Coronary artery (tissue), 2 donors: ENCODE data around the gene JAZF1.
A peak's percentile ranks its signal among the peaks of the same experiment; 100 is the strongest.

Experiments
- DNase-seq: peaks from one replicate; pipeline ENCODE4 v3.0.0-alpha.2; 2017; ENCODE audit warnings: low spot score
- H3K27ac ChIP-seq, 2 donors: fragments of 200-600 bp; sonication (generic); one replicate each; pipeline ENCODE4 v1.5.1; 2016 to 2019
- H3K4me3 ChIP-seq: fragments of 200-600 bp; sonication (generic); 2 replicates; pipeline ENCODE4 v1.5.1; 2016; ENCODE audit warnings: mild to moderate bottlenecking, moderate library complexity
- TF ChIP-seq, protein P1 (sequence below): fragments of 200-600 bp; sonication (generic); IDR thresholded peaks from one replicate; pipeline ENCODE4 v1.5.1; 2019; ENCODE audit warnings: antibody characterized with exemption

The JAZF1 gene

DNA sequence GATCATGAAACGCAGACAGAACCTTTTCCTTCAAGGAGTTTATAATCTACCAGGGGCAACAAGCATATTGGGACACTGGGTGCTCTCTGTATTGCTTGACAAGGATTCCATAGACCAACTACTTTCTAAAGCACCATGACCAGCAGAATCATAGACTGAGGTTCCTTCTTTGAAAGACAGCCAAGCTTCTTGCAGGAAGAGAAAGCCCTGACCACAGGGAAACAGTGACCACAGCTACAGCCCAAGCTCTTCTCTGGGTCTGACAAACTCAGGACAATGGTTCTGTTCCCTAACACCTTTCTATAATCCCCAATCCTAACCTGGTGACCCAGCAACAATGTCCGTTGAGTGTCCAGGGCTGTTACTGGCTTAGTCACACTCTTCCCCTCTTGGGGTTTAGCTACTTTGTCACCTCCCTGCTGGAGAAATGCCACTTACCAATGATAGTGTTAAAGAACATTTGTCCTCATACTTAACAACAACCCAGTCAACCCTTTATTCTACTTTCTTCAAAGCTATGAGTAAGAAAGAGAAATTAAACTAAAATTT is 155.7 kb downstream of the JAZF1 start:
- H3K4me3 ChIP-seq: no peak overlapping the region
- no peak for DNase-seq
- H3K27ac ChIP-seq: no peak overlapping the region
- TF ChIP-seq, protein P1, sequence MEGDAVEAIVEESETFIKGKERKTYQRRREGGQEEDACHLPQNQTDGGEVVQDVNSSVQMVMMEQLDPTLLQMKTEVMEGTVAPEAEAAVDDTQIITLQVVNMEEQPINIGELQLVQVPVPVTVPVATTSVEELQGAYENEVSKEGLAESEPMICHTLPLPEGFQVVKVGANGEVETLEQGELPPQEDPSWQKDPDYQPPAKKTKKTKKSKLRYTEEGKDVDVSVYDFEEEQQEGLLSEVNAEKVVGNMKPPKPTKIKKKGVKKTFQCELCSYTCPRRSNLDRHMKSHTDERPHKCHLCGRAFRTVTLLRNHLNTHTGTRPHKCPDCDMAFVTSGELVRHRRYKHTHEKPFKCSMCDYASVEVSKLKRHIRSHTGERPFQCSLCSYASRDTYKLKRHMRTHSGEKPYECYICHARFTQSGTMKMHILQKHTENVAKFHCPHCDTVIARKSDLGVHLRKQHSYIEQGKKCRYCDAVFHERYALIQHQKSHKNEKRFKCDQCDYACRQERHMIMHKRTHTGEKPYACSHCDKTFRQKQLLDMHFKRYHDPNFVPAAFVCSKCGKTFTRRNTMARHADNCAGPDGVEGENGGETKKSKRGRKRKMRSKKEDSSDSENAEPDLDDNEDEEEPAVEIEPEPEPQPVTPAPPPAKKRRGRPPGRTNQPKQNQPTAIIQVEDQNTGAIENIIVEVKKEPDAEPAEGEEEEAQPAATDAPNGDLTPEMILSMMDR: no peak

DNA sequence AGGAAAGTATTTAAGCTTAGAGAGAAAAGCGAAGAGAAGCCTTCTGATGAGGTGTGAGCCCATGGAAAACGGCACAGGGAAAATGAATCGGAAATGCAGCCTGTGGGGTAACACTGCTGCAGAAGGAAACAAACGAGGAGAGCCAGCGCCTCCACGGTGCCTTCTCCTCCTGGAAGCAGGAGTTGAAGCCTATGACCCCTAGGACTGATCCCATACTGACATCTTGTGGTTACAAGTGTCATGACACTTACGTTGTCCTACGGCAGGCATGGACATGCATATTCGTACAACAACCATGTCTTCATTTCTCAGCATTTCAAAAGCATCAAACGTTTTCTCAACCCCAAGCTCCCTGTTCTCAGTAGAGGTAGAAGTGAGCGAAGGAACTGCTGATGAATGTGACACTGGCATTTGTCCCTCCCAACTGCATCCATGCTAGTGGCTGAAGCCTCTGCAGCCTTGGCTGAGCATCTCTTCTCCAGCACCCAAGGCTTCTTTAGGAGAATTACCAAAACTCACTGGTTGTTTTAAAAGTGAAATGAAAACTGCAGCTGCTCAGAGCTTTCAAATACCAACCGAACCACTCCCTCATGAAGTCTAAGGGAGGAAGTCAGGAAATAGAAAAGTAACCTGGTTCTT is 160.2 kb downstream of the JAZF1 start:
- H3K4me3 ChIP-seq: no peak overlapping the region

DNA sequence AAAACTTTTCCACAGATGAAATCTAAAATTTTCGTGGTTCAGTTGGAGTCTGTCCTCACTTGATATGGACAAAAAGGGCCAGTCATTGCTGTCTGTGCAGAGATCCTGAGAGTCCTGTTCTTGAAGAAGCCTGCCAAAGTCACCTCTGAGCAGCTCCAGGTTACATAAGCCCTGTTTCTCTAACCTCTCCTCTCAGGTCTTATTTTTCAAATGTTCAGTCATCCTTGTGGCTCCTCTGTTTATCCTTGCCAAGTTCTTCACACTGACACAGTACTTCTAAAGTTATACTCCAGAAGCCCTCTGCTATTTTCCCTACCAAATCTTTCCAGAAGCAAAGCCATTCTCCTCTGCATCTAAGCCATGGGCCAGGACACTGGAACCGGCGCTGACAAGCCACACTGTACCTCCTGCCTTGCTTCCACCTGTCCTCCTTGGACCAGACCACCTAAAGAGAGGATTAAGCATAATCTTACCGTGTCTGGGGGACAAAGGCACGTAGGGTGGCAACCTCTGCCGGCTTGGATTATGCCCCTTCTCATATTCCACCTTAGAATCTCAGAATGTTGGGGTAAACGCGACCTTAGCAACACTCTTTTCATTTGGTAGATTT is 161.6 kb downstream of the JAZF1 start:
- DNase-seq: no peak
- Histone ChIP-seq H3K4me3 (no peak overlapping the region), H3K27ac (no peak overlapping the region)
- TF ChIP-seq, protein P1: no peak

More for the DNA sequence above, 160.2 kb downstream of the JAZF1 start:
- no peak for DNase-seq
- H3K27ac ChIP-seq: no peak overlapping the region
- TF ChIP-seq, protein P1: peak; percentile 80

DNA sequence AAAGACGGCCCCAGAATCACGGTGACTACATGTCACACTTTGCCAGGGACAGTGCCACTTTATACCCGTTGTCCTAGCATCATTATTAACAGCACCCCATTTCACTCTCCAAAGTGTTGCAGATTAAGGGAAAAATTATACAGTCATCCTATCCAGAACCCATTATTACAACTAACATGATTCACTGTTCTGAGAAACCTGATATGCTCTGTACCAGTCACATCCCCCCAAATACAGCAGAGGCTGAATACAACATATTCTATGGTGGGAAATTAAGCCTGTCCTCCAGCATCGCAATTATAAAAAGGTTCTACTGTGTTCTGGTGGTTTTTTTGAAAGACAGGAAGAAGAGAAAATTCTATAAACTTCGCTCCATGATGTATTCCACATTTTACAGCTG is 162.1 kb downstream of the JAZF1 start:
- Histone ChIP-seq H3K27ac (no peak overlapping the region), H3K4me3 (no peak overlapping the region)
- TF ChIP-seq, protein P1: no peak
- no peak for DNase-seq

DNA sequence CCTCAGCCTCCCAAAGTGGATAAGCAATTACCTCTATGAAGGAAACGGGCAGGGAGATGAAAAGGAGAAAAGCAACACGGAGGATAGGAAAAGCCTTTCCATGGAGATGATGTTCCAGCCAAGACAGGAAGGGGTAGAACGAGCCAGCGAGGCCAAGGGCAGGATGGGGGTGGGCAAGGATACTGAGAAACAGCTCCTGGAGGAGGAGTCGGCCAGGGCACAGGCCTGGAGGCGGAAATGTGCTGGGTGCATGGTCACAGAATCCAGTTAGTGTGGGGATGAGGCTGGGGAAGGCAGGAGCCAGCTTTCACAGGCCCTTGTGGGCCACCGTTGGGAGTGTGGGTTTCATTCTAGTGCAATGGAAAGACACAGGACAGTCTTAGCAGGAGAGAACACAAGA is 162.6 kb downstream of the JAZF1 start:
- DNase-seq: no peak
- TF ChIP-seq, protein P1: no peak
- H3K27ac ChIP-seq: no peak overlapping the region
- no peak overlapping the region for H3K4me3 ChIP-seq

DNA sequence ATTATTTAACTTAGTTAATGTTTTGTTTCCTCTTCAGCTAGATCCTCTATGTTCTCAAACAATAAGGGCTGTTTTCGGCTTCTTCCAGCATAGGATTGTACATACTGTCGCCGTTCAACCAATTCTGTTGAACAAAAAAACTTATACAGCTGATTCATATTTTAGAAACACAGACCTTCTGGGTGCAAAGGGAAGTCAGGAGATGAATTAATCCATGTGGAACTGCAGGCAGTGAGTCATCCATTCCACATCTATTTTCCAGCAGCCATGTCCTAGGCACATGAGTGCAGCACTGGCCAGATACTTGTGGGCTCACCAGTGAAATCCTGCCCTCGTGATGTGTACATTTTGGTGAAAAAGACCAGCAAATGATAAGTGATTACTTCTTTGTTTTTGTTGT is 163.2 kb downstream of the JAZF1 start:
- no peak overlapping the region for H3K4me3 ChIP-seq
- no peak for DNase-seq
- TF ChIP-seq, protein P1: no peak
- H3K27ac ChIP-seq: no peak overlapping the region

DNA sequence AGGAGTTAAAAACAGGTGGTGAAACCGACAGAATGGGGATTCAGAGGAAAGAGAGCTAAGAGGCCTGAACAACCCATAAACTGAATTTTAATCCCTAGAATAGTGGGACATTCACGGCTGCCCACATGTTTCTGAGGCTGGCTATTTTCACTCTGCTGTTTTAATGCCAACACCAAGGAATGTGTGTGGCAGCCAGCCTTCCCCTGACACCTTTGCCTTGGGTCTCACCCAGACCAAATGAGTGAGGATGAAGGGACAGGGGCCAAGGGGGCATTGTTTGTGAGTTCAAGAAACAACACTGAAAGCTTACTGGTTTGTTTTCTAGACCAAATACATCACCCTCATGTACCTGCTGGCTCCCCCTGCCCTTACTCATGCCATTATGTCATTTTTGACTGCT is 164.3 kb downstream of the JAZF1 start:
- DNase-seq: no peak
- Histone ChIP-seq H3K27ac (no peak overlapping the region), H3K4me3 (no peak overlapping the region)
- TF ChIP-seq, protein P1: no peak
